ENCODE measurements around the gene MPPED2.

DNA sequence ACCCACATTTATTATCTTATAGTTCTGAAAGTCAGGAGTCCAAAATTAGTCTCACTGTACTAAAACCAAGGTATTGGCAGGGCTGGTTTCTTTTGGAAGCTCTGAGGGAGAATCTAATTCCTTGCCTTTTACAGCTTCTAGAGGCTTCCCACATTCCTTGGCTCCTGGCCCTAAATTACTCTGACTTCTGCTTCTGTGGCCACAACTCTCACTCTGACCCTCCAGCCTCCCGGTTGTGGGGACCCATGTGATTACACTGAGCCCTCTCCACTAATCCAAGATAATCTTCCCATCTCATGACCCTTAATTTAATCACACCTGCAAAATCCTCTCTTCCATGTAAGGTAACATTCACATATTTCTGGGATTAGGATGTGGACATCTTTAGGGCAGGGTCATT lies 152.3 kb downstream of the MPPED2 start:
- TF ChIP-seq, protein P1, sequence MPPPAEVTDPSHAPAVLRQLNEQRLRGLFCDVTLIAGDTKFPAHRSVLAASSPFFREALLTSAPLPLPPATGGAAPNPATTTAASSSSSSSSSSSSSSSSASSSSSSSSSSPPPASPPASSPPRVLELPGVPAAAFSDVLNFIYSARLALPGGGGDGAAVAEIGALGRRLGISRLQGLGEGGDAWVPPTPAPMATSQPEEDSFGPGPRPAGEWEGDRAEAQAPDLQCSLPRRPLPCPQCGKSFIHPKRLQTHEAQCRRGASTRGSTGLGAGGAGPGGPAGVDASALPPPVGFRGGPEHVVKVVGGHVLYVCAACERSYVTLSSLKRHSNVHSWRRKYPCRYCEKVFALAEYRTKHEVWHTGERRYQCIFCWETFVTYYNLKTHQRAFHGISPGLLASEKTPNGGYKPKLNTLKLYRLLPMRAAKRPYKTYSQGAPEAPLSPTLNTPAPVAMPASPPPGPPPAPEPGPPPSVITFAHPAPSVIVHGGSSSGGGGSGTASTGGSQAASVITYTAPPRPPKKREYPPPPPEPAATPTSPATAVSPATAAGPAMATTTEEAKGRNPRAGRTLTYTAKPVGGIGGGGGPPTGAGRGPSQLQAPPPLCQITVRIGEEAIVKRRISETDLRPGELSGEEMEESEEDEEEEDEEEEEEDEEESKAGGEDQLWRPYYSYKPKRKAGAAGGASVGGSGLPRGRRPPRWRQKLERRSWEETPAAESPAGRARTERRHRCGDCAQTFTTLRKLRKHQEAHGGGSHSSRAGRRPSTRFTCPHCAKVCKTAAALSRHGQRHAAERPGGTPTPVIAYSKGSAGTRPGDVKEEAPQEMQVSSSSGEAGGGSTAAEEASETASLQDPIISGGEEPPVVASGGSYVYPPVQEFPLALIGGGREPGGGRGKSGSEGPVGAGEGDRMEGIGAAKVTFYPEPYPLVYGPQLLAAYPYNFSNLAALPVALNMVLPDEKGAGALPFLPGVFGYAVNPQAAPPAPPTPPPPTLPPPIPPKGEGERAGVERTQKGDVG (CRISPR knock-in tag; IDR thresholded peaks at IDR 0.05) = no peak
- TF ChIP-seq NR2F1 (conservative IDR thresholded peaks at IDR 0.05) (no peak), SMC3 (IDR thresholded peaks at IDR 0.05; ENCODE audit: borderline replicate concordance, low read length) (no peak)

Measured in GM12878 (cell line).